H1 (cell line): ENCODE measurements around the gene TWIST2. TPM values are rescaled to one million over a fixed set of nuclear protein-coding genes. Genes with fewer than 3 reads are reported as not detected.

ENCODE experiments used
- ASH2L ChIP-seq: fragments of 200-600, 300-600 bp; sonication (generic); IDR thresholded peaks from one replicate; pipeline ENCODE4 v1.7.1; 2017; ENCODE audit warnings: low read length
- ATF2 ChIP-seq: IDR thresholded peaks from 2 replicates; pipeline ENCODE4 v1.6.1; 2012; ENCODE audit warnings: low read length, inconsistent platforms
- CBX5 ChIP-seq: fragments of 300-800, 300-1000 bp; sonication (generic); IDR thresholded peaks from 2 replicates; pipeline ENCODE4 v1.7.1; 2016; ENCODE audit warnings: antibody characterized with exemption, low read length, low read depth
- CEBPB ChIP-seq: IDR thresholded peaks from 2 replicates; pipeline ENCODE4 v1.6.1; 2012; ENCODE audit warnings: low read depth, low read length
- CTBP2 ChIP-seq: IDR thresholded peaks from 2 replicates; pipeline ENCODE4 v1.7.0; 2011; ENCODE audit warnings: borderline replicate concordance, mild to moderate bottlenecking, moderate library complexity, mixed read lengths, low read length; ENCODE audit not compliant: insufficient read depth, insufficient read length
- GABPA ChIP-seq: IDR thresholded peaks from 2 replicates; pipeline ENCODE4 v1.6.1; 2011; ENCODE audit warnings: mild to moderate bottlenecking, low read length, moderate library complexity, borderline replicate concordance; ENCODE audit not compliant: insufficient read depth
- MAX ChIP-seq: IDR thresholded peaks from 2 replicates; pipeline ENCODE4 v1.6.1; 2012; ENCODE audit warnings: inconsistent platforms
- POU5F1 ChIP-seq: IDR thresholded peaks from 2 replicates; pipeline ENCODE4 v1.6.1; 2011; ENCODE audit warnings: low read depth, mild to moderate bottlenecking, low read length, moderate library complexity
- RAD21 ChIP-seq, 2 experiments: IDR thresholded peaks in 1 of 2; conservative IDR thresholded peaks in 1 of 2; 2 replicates each; pipeline ENCODE4 v1.6.1; 2011; ENCODE audit warnings: low read depth in 2 of 2, low read length in 2 of 2, improper control_type of control experiment in 1 of 2, inconsistent platforms in 1 of 2, mild to moderate bottlenecking in 1 of 2, moderate library complexity in 1 of 2
- TBP ChIP-seq: IDR thresholded peaks from 2 replicates; pipeline ENCODE4 v1.6.1; 2011; ENCODE audit warnings: low read depth, low read length, improper control_type of control experiment
- polyA plus RNA-seq, 7 experiments: library from polyadenylated mRNA; depleted of rRNA in 3 of 7; stranded (reverse) in 5 of 7; unstranded in 2 of 7; fragments of >200 nt in 5 of 7; fragments of 200-250 nt in 2 of 7; gene quantifications; 1 replicate in 5 of 7; 2 replicates in 1 of 7; 4 replicates in 1 of 7; pipeline versions ENCODE4 v1.2.1 to v1.2.3, GENCODE V29; 2011 to 2013; ENCODE audit warnings: missing spikeins in 2 of 7, mixed read lengths in 2 of 7
- total RNA-seq: library from RNA; stranded (reverse); fragmentation: NEBNext Ultra II Directional; extraction: Animal tissue kit (Norgen Biotek cat#: 25700); gene quantifications from 2 replicates; pipeline ENCODE4 v1.2.1, GENCODE V29; 2021

Gene TWIST2
- total and polyA plus RNA-seq, 2 of the 8 experiments (the other 6 are each of a cell fraction or from before 2014, with no cell fraction given) = 2.6 to 4.3 TPM

GRCh38 chr2:238869293-238870124 is 21.6 kb downstream of the TWIST2 start (continued):
- TF ChIP-seq GABPA = no peak
- TF ChIP-seq TBP = no peak
- no peak for TF ChIP-seq MAX
- no peak for TF ChIP-seq CEBPB
- no peak for TF ChIP-seq CBX5
- TF ChIP-seq CTBP2 = no peak
- no peak for TF ChIP-seq ATF2
- TF ChIP-seq ASH2L = no peak
- TF ChIP-seq RAD21 (IDR thresholded peaks at IDR 0.05 in 1 of 2, conservative IDR thresholded peaks at IDR 0.05 in 1 of 2; ENCODE audit: low read depth in 2 of 2, low read length in 2 of 2) = no peak
- no peak for TF ChIP-seq POU5F1
